AG08395 (cell line): ENCODE results near the gene RNF13.
"Not testable (repeated sequence)": the region's sequence is repeated elsewhere in the genome, so short reads cannot be mapped to it uniquely, and the experiment has no call there.

ENCODE experiments used
- DNase-seq: peaks from one replicate; pipeline ENCODE4 v3.0.0; 2012; ENCODE audit warnings: mixed read lengths, low spot score

RNF13 gene

GRCh38 chr3:149957361-149958125, 144.5 kb downstream of the RNF13 start:
- no peak for DNase-seq

DNA sequence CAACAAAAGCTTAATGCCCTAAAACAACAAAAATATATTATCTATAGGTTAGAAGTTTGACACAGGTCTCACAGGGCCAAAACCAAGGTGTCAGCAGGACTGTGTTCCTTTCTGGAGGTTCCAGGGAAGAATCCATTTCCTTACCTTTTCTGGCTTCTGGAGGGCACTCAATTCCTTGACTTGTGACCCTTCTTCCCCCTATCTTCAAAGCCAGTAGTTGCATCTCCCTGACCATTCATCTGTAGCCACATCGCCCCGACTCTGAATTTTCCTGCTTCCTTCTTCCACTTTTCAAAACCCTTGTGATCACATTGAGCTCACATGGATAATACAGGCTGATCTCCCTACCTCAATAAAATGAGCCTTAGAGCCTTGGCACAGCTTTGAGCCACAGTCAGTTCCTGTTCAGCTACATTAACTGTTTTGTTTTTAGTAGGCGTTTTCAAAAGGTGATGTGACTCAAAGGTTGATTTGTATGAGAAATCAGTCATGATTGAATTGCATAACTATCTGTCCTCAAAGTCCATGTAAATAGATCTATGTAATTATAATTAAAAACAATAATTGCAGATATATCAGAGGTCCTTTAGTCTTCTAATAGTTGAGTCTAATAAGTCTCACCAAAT, 145.3 kb downstream of the RNF13 start:
- no peak for DNase-seq

GRCh38 chr3:149959443-149959842, 146.4 kb downstream of the RNF13 start:
- no peak for DNase-seq

GRCh38 chr3:149963485-149963884, 150.5 kb downstream of the RNF13 start:
- no peak for DNase-seq

GRCh38 chr3:149964291-149964690, 151.3 kb downstream of the RNF13 start:
- DNase-seq = no peak

GRCh38 chr3:149965278-149965677, 152.3 kb downstream of the RNF13 start:
- no peak for DNase-seq

GRCh38 chr3:149967086-149967685, 154.2 kb downstream of the RNF13 start:
- DNase-seq = peak; percentile 35

- DNase-seq = no peak
These were observed 155.2 kb downstream of the RNF13 start for GRCh38 chr3:149968216-149968615.

GRCh38 chr3:149969110-149969939, 156.3 kb downstream of the RNF13 start:
- DNase-seq = peak; percentile 70

DNA sequence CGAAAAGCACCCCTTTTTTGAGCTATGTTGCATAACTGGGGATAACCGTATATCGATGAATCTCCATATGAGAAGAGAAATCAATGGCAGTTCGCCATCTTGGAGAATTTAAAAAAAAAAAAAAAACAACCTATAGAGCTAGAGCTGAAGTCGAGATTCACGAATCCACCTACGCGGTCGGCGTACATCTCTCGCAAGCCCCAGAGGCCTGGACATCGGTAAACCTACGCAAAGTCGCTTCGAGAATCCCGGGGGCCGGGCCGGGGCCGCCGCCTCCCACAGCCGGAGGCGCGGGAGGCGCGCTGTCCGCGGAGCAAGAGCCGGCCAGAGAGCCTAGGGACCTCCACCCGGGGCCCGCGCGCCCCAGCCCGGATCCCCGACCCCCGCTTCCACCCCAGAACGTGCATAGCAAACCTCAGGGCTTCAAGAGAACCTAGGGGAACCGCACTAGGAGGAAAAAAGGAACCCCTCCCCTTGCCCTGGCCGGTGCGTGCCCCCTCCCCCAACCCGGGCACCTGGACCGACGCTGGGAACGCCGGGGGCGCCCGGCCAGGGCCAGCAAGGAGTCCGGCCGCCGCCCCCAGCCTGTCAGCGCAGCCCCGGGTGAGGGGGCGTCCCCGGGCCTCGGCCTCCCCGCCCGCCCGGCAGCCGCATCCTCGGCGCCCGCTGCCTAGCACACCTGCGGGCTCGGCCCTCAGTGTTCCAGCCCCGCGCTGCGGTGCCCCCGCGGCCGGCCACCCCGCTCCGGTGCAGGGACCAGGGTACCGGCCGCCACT, 157.1 kb downstream of the RNF13 start:
- DNase-seq = peak; percentile 64

DNA sequence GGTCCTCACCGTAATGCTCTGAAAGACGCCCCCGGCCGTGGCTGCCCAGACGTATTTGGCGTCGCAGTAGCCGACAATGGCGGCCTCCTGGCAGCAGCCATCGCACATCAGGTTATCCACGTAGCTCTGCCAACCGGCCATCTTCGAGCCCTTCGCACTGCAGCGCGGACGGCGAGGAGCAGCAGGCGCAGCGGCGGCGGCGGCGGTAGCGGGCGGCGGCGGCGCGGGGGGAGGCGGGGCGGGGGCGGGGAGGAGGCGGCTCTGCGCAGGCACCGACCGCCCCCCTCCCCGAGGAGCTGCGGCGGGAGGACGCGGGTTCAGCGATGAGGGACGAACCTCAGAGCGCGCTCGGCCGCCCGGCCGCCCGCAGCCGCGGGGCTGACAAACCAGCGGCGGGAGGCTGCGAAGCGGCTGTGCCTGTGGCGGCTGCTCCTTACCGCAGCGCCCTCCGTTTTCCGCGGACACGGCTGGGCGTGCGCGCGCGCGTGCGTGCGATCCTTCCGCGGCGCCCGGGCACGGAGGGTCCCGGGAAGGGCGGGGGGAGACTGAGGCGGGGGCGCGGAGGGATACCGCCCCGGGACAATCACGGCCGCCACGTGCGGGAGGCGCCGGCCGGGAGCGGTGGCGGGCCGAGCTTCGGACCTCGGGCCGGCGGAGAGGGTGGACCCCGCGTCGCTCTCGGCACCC, 157.8 kb downstream of the RNF13 start, which contains the start of gene PFN2:
TSS of gene PFN2 (minus strand) at position 180 of the 687 bp plus-strand sequence. CDS start at position 141, 39 bp downstream.
- DNase-seq = peak; percentile 75

- peak; percentile 49 for DNase-seq
These were observed 158.5 kb downstream of the RNF13 start for GRCh38 chr3:149971403-149972075.

GRCh38 chr3:149975919-149976318, 162.9 kb downstream of the RNF13 start:
- DNase-seq = no peak

DNA sequence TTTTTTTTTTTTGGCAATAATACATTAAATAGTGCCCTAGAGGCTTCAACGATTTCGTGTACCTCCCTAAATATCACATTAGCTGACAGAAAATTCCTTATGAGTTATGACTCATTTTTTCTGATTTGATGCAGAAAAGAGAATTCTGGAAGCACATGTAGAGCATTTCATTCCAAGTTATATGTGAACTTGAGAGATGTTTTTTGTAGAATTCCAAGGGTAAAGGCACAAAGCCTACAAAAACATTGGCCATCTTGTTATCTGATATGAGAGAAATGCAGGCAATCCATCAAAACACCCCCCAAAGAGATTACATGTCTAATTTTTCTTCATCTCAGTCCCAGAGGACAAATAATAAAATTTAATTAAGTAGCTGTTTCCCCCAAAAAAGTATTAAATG, 164.4 kb downstream of the RNF13 start:
- no peak for DNase-seq

- not testable (repeated sequence) for DNase-seq
These were observed 169.0 kb downstream of the RNF13 start for GRCh38 chr3:149981979-149982378.

GRCh38 chr3:149983053-149983452, 170.0 kb downstream of the RNF13 start:
- DNase-seq = not testable (repeated sequence)

GRCh38 chr3:149983628-149984027, 170.6 kb downstream of the RNF13 start:
- no peak for DNase-seq

GRCh38 chr3:149989307-149989706, 176.3 kb downstream of the RNF13 start:
- DNase-seq = no peak

DNA sequence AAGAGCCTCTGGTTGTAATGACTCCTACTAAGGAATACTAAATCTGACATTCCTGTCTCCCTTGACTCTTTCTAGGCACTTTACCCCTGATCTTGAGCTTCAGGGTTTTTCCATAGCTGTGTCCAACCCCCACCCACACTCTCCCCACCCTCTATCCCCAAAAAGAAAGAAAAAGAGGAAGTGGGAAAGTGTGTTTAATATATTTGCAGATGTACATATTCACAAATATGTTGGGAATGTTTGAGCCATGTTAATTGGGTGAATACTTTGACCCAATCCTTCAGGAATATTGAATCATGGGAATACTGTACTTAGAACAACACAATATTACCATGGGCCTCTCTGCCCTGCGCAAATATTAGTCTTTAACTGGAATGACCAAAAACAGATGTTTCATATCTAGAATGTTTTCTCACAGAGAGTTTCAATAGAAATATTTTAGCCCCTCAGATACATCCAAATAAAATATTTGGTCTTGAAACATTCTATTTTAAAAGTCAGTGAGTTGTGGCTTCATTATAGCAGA, 177.5 kb downstream of the RNF13 start:
- no peak for DNase-seq
